22Rv1 (cell line): ENCODE results near the gene LAMA2.

Experiments
- CTCF ChIP-seq: fragments of 450-650 bp; IDR thresholded peaks from 2 replicates; pipeline ENCODE4 v1.5.1; 2017; ENCODE audit warnings: mild to moderate bottlenecking
- ZFX ChIP-seq: fragments of 450-650 bp; IDR thresholded peaks from 2 replicates; pipeline ENCODE4 v1.6.1; 2017; ENCODE audit warnings: antibody characterized with exemption, borderline replicate concordance

DNA sequence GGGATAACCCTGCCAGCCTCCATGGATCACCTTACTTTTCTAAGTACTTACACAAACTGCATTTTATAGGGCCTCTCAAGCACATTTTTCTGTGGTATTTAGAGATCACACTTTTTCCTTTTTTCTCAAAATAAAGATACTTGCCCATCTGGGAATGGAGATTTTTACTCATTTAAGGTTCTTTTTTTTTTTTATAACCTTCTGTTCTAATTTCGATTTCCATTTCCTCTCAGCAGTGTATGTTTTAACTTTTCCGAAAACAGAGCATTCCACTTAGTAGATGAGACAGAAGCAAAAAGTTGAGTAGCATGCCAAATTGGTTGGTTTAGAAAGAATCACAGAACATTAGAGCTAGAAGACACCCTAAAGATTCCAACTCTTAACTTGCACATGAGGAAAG lies 612.7 kb downstream of the LAMA2 start:
- TF ChIP-seq CTCF (no peak), ZFX (no peak)
